ENCODE results near the gene HCN2.
"Not testable (repeated sequence)": the region's sequence is repeated elsewhere in the genome, so short reads cannot be mapped to it uniquely, and the experiment has no call there.

Gene HCN2

GRCh38 chr19:585551-586110, 4.0 kb upstream of the HCN2 start:
- no peak for DNase-seq (ENCODE audit: low read depth)

GRCh38 chr19:588093-588740, 1.5 kb upstream of the HCN2 start:
- peak; percentile 32 for DNase-seq (ENCODE audit: low read depth)

- no peak for DNase-seq (ENCODE audit: low read depth)
Observed at GRCh38 chr19:588741-589692, 664 bp upstream of the HCN2 start.

- DNase-seq (ENCODE audit: low read depth) = no peak
Observed at GRCh38 chr19:590396-590745, 690 bp downstream of the HCN2 start.

- DNase-seq (ENCODE audit: low read depth) = no peak
Observed at GRCh38 chr19:590750-591098, 1.0 kb downstream of the HCN2 start.

- no peak for DNase-seq (ENCODE audit: low read depth)
Observed at GRCh38 chr19:591099-591958, 1.6 kb downstream of the HCN2 start.

GRCh38 chr19:592101-592500, 2.4 kb downstream of the HCN2 start:
- DNase-seq (ENCODE audit: low read depth) = no peak

GRCh38 chr19:593055-593454, 3.4 kb downstream of the HCN2 start:
- no peak for DNase-seq (ENCODE audit: low read depth)

- DNase-seq (ENCODE audit: low read depth) = no peak
Observed at GRCh38 chr19:593505-593904, 3.8 kb downstream of the HCN2 start.

GRCh38 chr19:594265-594870, 4.7 kb downstream of the HCN2 start:
- no peak for DNase-seq (ENCODE audit: low read depth)

- no peak for DNase-seq (ENCODE audit: low read depth)
Observed at GRCh38 chr19:595326-596262, 5.9 kb downstream of the HCN2 start.

- DNase-seq (ENCODE audit: low read depth) = no peak
Observed at GRCh38 chr19:596263-596655, 6.6 kb downstream of the HCN2 start.

- DNase-seq (ENCODE audit: low read depth) = no peak
Observed at GRCh38 chr19:597406-598315, 8.0 kb downstream of the HCN2 start.

GRCh38 chr19:601310-601709, 11.6 kb downstream of the HCN2 start:
- no peak for DNase-seq (ENCODE audit: low read depth)

GRCh38 chr19:601790-602189, 12.1 kb downstream of the HCN2 start:
- no peak for DNase-seq (ENCODE audit: low read depth)

- DNase-seq (ENCODE audit: low read depth) = no peak
Observed at GRCh38 chr19:602391-603301, 13.0 kb downstream of the HCN2 start.

- DNase-seq (ENCODE audit: low read depth) = not testable (repeated sequence)
Observed at GRCh38 chr19:603302-603639, 13.6 kb downstream of the HCN2 start.

- DNase-seq (ENCODE audit: low read depth) = not testable (repeated sequence)
Observed at GRCh38 chr19:603779-604178, 14.1 kb downstream of the HCN2 start.

GRCh38 chr19:604355-604754, 14.7 kb downstream of the HCN2 start:
- no peak for DNase-seq (ENCODE audit: low read depth)
